NCI-H1436 treated with DMSO at 0.1 percent for 48 hours (cell line): Measurements from ENCODE around the gene MYOZ1.
"Not testable (repeated sequence)": the region's sequence is repeated elsewhere in the genome, so short reads cannot be mapped to it uniquely, and the experiment has no call there.

ENCODE experiments used
- DNase-seq: peaks from one replicate; lab custom pipeline; 2025; lab: John Stamatoyannopoulos, UW

The MYOZ1 gene, protein sequence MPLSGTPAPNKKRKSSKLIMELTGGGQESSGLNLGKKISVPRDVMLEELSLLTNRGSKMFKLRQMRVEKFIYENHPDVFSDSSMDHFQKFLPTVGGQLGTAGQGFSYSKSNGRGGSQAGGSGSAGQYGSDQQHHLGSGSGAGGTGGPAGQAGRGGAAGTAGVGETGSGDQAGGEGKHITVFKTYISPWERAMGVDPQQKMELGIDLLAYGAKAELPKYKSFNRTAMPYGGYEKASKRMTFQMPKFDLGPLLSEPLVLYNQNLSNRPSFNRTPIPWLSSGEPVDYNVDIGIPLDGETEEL

DNA sequence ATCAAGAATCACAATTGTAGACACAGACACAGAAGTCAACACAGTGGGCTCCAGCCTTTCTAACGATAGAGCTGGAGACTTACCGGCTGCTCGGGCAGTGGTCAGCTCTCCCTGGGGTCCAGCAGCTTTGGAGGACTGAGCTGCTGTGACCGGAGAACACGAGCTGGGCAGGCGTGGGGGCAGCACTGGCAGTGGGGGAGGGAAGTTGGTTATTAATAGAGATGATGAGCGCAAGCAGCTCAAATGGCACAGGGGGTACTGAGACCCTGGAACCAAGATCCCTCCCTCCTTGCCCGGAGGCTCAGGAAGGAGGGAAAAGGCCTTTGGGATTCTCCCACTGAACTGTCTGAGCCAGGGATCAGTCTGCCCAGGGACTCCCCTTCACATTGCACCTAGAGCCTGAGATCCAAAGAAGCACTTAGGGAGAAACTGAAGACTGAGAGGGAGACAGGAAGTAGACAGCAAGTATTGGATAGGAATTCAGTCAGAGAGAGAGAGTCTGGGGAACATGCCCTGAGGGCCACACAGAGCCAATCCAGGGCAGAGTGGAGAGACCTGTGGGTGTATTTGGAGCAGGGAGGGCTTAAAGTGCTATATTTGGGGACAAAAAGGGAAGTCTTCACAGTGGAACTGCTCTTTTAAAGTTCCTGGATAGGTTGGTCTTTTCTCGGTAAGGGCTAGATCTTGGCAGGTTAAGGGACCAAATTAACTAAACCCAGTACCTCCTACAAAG lies at the start of gene MYOZ1:
TSS of gene MYOZ1 (minus strand) at position 147 of the 733 bp plus-strand sequence. CDS start 1,457 bp downstream, outside the sequence.
- no peak for DNase-seq

DNA sequence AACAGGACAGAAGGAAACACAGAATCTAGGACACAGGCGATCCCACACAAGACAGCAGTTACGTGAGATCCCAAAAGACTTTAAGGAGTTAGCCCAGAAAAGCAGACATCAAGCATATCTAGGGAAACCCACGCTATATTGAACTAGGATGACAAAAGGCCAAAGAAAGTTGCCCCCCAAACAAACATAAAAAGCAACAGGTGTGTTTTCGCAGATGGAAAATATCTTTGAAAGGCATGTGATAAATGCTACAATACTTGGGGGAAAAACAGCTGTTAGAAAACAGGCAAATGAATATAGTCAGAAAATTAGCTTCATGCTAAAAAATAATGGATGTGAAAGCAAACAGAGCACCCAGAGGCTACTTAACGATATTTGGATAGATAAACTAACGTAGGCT lies 49.5 kb upstream of the MYOZ1 start:
- DNase-seq, result not testable (repeated sequence)

DNA sequence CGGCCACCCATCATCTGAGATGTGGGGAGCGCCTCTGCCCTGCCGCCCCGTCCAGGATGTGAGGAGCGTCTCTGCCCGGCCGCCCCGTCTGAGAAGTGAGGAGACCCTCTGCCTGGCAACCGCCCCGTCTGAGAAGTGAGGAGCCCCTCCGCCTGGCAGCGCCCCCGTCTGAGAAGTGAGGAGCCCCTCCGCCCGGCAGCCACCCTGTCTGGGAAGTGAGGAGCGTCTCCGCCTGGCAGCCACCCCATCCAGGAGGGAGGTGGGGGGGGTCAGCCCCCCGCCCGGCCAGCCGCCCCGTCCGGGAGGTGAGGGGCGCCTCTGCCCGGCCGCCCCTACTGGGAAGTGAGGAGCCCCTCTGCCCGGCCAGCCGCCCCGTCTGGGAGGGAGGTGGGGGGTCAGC lies 48.3 kb upstream of the MYOZ1 start:
- DNase-seq, result not testable (repeated sequence)

DNA sequence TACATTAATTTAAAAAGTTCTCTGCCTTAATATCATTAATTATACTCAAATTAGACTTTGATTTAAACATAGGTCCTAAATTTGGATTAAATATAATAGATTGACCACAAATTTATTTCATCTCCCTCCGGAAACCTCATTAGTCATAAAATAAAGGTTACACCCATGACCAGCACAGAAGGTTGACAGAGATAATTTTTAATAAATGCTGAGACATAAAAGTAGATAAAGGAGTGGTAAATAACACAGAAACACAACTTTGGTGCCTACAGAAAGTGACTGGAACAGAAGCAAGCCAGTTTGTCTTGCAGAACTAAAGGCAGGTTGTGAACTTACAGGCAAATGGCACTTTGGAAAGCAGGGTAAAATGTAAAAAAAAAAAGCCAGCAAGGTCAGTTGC lies 46.4 kb upstream of the MYOZ1 start:
- not testable (repeated sequence) for DNase-seq

DNA sequence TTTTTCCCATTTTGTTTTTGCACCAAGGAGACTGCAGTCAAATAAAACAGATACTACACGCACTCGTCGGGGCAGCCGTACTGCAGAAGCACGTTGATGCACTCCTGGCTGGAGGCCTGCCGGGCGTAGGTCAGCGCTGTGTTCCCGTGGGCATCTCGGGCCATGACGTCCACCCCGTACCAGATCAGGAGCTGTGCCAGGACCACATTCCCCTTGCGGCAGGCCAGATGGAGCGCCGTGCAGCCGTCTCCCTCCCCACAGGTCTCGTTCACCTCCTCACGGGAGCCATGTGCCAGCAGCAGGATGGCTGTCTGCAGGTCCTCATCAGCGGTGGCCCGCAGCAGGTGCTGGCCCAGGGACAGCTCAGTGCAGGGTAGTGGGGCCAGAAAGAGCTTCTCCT lies 33.3 kb upstream of the MYOZ1 start:
- DNase-seq, result not testable (repeated sequence)

DNA sequence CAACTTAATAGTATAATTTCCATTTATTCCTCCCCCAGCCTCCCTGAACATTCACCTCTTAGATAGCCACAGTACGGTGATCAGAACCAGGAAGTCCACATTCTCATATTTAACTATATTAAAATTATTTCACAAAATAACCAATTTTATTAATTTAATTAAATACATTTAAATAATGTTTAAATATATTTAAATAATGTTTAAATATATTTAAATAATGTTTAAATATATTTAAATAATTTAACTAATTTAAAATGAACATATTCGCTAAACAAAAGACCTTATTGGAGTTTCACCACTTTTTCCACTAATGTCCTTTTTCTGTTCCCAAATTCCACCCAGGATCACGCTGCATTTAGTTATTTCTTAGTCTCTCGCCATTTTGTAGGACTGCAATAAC lies 27.1 kb upstream of the MYOZ1 start:
- DNase-seq, result not testable (repeated sequence)

DNA sequence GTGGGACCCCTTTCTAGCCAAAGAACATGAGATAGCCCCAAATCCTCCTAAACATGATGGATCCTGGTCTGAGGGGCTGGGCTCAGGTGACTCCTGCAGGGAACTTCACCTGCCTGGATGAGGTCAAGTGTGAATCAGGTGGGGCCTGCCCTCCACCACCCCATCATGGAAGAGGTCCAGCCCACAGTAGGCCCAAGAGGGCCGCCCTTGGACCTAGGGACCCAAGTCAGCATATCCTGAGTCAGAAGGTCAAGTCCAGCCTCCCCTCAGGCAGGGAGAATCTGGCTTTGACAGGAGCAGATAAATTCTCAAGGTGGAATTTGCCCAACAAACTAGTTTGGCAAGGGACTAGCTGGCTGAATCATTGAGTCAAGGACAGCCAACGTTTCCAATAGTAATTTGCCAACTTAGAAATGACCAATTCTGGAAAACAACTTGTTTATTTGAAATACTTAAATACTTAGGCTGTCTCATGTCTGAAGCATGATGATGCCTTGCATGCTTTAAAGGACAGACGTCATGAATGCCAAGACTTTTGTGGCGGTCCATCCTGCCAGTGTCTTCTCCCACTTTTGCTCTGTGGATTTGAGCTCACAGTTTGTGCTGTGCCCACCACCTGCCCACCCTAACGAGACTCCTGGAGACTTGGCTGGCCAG lies 25.0 kb upstream of the MYOZ1 start:
- DNase-seq, result not testable (repeated sequence)

DNA sequence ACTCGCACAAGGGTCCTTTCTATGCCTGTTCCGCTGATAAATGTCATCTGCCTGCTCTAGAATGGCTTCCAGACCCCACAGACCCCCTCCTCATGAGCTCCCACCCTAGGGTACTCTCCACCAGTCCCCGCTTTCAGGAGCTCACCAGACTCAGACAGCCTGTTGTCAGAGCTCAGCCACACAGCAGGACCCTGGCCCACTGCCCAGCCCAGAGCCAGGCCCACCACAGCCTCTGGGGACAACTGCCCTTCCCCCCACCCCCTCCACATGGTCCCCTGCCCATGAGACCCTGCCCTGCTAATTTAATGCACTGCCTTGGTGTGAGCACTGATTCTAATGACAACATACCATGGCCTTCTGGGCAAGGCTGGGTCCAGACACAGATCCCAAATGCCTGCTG lies 24.3 kb upstream of the MYOZ1 start:
- DNase-seq, result not testable (repeated sequence)

DNA sequence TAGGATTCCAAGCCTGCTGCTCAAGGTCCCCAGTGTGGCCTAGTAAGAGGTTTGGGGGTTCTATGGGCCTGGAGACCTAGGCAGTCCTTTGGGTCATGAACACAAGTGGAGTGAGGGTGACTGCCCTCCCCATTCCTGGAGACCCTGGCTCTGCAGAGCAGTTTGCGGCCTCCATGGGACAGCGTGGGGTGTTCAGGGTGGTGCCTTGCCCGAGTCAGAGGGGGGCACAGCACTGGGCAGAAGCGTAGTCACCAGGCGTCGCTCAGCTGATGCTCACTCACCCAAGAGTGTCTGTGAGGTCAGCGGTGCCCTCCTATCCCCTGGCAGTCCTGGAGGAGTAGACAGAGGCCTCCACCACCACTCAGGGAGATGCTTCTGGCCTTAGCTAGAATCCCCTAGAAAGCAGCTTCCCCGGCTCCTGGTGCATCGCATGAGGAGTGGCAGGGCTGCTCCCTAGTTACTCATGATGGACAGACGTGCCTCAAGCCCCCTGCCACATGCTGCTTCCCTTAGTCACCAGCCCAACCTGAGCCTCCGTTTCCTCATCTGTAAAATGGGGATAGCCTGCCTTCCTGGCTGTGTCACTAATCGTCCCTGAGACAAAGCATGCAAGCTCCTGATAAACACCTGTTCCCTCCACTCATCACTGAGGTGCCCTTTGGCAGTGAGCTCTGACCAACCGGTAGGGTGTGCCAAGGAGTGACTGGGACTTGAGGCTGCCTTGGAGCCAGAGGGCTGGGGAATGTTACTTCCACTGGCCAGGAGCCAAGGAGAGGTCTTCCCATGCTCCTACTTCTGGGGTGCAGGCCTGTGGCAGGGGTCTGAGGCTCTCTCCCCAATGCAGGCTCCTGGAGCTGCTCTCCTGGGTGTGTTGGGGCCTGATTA lies 23.1 kb upstream of the MYOZ1 start:
- DNase-seq, result not testable (repeated sequence)

DNA sequence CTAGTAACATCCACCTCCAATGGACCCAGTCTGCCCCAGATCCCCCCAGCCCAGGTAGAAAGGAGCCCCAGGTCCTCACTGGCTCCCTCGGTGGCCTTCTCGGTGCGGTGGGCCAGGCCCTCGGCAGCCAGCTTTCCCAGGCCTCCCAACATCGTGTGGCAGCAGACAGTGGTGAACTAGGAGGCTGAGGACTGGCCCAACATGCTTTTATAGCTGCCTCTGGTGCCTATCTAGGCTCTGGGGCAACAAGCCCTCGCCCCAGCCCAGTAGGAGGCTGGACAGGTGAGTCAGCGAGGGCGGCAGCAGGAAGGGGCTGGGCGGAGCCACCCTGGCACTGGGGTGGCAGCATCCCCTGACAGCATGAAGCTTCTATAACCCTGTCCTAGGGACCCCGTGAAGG lies 22.3 kb upstream of the MYOZ1 start:
- DNase-seq, result not testable (repeated sequence)

DNA sequence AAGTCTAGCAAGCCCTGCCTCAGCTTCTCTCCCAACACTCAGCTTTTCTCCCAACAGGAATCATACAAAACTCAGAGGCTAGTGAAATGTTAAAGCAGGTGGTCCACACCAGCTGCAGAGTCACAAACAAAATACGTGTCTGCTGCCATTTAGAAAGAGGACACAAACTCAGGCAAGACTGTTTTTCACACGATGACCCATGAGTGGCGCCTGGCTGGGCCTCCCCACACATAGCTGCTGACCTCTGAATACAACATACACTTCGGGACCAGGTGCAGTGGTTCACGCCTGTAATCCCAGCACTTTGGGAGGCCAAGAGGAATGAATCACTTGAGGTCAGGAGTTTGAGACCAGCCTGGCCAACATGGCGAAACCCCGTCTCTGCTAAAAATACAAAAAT lies 21.4 kb upstream of the MYOZ1 start:
- not testable (repeated sequence) for DNase-seq

DNA sequence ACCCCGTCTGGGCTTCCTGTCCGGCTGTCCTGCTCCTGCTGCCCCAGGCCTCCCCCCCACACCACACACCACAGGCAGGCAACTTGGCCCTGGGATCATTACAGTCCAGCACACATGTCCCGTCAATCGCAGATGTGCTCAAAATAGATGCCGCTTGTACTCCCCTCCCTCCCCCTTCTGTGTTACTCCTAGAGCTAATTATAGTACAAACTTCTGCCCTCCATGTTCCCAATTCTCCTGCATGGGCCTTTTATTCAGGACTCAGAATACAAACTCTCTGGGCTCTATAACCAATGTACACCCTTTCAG lies 14.7 kb upstream of the MYOZ1 start, which contains the start of gene SYNPO2L:
TSS of gene SYNPO2L (minus strand) at position 40 of the 309 bp plus-strand sequence. CDS start 107 bp downstream, outside the sequence.
- DNase-seq, result no peak

DNA sequence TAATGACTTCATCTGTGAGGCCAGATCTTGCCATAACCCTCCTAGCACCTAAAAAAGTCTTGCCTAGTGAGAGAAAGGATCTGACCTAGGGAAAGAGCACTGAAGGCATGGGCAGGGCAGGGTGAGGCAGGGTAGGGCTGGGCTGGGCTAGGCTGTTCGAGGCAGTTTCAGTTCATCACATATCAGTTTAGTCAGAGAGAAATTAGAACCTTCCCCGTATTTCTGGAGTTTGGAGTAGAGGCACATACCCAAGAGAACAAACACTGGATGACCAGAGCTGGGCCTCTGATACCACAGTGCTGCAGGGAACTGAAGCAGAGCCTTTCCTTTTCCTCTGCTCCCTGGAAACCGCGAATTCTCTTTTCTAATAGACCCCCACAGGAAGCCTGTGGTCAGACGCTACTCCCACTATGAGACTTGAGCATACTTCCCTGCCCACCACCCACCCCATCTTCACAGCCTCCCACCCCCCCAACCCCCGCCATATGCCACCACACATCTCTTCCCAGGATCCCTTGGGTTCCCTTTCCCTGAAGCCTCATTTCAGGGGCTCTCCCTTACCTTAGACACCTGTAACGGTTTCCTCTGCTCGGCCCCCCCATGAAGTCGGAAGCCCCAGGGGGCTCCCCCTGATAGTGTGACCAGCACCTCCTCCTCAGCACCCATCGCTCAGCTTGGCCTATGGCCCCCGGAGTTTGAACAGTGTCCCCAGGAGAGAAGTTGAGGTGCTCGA lies 14.1 kb upstream of the MYOZ1 start:
- DNase-seq, result no peak

DNA sequence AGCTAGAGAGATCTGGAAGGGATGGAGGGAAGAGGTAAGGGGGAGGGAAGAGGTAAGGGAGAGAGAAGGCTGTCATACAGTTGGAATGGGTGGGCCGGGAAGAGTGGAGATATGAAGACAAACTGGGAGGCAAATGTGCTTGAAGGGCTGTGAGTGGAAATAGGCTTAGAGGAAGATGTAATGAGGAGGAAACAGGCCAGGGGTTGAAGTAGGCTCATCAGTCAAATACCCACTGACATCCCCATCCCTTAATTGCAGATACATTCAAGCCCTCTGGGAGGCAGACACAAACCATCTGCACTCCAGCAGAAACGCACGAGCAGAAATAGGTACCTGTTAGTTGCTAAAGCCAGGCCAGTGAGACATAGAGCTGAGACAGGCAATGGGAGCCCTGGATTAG lies 12.4 kb upstream of the MYOZ1 start:
- DNase-seq, result no peak

DNA sequence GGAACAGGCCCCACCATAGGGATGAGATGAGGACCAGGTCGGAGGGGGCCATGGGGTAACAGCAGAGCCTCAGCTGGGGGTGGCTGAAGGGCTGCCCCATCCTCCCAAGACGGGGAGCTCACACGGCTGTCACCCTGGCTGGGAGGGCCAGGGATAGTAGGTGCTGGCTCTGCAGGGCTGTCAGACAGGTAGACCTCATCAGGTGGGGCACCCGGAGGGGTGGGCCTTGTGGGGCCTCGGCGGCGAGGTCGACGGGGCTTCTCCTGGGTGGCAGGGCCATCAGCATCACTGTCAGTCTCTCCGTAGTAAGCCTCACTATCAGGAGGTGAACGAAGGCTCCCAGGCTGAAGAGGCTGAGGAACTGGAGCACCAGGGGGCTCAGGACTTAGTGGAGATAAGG lies 11.9 kb upstream of the MYOZ1 start:
- no peak for DNase-seq

DNA sequence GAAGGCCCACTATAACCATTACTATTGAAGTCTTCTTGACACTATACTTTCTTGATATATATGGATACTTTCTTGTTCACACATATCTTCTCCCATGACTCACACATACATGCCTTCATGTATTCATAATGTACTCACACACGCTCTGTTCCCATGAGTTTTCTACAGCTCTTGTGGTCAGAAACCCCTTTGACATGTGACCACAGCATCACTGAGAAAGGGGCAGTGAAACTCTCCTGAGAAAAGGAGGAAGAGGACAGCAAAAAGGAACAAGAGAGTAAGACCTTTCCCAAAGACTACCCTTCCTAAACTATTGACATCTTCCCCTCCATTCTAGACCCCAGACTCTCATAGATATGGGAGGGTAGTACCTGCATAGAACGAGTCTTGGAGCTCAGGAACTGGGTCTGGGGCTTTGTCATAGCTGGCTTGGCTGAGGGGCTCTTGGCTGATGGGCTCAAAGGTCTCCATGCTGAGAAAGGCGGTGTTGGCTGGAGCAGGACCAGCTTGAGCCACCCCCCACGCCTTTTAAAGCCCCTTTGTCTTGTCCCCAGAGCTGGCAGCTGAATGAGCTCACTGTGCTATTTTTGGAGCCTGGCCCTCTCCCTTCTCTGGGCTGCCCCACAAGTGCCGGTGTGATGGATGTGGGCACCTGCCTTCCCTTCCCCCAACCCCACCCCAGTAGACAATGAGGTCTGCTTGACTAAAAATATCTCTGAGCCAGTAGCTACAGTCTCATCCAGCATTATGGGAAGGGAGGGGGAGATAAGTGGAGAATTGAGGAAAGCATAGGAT lies 9.5 kb upstream of the MYOZ1 start:
- DNase-seq, result no peak

DNA sequence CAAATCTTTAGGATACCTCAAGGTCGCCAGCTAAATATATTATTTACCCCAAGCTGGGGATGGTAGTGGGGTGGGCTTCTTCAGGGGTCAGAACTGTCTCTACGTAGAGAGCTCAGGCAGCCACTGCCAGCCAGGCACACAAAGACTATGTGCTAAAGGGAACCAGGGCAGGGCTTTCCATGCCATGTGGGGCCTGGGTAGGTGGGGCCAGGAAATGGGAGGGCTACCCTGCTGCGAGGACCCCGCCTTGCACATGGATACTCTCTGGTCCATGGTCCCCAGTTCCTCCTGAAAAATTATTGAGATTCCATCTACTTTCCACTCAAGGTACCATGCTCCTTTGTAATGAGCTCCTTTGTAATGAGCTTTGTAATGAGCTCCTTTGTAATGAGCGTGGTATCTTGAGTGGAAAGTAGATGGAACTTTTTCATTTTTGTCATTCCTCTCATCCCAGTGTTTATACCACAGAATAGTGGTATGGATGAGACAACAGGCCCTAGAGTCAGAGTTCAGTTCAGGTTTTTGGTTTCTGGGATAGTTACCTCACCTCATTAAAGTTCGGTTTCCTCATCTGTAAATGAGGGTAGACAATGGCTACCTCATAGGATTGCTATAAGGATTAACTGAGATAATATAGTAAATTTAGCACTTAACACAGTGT lies 8.7 kb upstream of the MYOZ1 start:
- no peak for DNase-seq

DNA sequence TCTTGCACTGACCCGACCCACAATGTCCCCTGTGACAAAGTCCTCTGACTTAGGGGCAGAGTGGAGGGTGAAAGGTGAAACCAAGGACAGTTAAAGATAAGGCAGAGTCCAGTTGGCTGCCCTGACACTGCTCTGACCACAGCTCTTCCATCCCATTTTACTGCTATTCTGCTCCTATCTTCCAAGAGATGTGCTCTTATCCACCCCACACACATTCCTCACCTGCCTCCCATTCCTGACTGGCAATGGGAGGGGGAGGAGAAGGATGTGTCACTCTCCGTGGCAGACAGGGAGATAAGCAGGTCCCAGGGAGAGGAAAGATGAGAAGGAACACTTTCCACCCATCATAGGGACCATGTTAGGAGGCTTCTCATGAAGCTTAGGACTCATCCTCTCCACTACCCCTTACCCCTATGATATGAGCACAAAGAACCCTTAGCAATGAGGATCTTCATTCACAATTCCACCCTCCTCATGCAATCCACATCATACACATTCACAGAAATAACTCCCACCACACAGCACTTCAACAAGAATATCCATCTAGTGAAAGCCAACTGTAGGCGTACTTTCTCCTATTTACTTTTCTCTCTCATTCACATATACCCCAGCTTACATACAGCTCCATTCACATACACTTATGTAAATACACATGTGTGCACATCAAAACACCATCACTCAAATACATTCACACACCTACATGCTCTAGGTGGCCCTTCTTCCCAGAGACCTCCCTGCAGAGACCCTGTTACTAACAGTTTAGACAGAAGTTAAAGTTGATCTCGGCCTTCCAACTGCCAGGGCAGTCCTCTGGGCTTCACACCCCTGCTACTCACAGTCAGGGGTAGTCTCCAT lies 7.9 kb upstream of the MYOZ1 start:
- DNase-seq, result no peak
